T-helper 2 cell treated with Interferon-gamma antibody and Interleukin-4, amounts not matched to agents 100 ng/mL and 5 ng/mL, for 36 hours (primary cell): Measurements from ENCODE around the gene CHD3. TPM values are rescaled to one million over a fixed set of nuclear protein-coding genes. Genes with fewer than 3 reads are reported as not detected.

ENCODE experiments used
- intact Hi-C: fragments of 100-400 bp; cut with micrococcal nuclease; formaldehyde crosslinking; loops from one replicate; pipeline ENCODE4 v1.15.1; 2023
- total RNA-seq: library from RNA; stranded (reverse); gene quantifications from 2 replicates; pipeline ENCODE4 v1.2.3, GENCODE V29; 2022

Gene CHD3
- total RNA-seq, 1 donor from 2014 or later: 212 TPM

DNA sequence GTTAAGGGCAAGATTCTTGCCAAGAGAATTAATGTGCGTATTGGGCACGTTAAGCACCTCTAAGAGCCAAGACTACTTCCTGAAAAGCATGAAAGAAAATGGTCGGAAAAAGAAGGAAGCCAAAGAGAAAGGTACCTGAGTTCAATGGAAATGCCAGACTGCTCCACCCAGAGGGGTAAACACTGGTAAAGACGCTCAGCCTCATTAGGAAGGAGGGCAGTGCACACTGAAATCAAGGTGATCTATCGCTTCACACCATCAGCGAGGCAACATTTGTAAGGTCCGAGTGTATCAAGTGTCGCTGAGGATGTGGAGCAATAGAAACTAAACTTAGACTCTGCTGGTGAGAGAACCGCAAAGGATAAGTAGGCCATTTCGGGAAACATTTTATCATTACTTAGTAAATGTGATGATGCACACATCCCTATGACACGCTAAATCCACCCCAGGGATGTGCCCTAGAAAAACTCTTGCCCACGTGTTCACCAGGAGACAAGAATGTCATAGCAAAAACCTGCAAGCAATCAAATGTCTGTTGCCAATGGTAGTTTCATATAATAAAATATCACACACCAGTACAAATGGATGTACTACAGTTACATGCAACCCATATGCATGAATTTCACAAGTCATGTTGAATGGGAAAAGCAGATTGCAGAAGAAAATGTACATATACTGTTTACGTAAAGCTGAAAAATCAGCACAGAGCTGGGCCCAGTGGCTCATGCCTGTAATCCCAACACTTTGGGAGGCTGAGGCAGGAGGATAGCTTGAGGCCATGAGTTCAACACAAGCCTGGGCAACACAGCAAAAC, 67.0 kb downstream of the CHD3 start:
- intact Hi-C loops: no loop called here

- intact Hi-C loops: no loop called here
These were observed 67.8 kb downstream of the CHD3 start for GRCh38 chr17:7956228-7956965.

- intact Hi-C loops: no loop called here
These were observed 71.1 kb downstream of the CHD3 start for GRCh38 chr17:7959503-7960253.

DNA sequence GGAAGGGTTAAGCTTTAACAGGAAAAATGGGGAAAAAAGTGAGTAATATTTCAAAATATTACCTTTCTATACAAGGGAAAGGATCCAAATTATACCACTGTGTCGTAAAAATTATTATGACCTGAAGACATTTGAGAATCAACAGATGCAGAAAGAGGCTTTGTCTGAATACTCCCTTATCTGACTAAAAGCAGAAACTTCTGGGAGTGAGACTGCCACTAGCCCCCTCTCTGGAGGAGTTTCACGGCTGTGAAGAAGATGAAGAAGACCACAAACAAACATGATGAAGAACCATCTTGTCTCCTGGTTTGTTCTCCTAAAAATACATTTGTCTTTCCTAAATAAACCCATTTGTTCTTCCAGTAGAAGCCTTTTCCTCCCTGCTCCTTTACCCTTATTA, 72.8 kb downstream of the CHD3 start:
- intact Hi-C loops: no loop called here

Other genes with a start within 250 kb of the CHD3 start
- gene ATP1B2, start 237.9 kb upstream of the CHD3 start, total RNA-seq: 0.16 and 0.25 TPM in 2 replicates
- 195 and 207 TPM in 2 replicates for gene TP53, start 201.3 kb upstream of the CHD3 start, total RNA-seq
- 25.9 and 28.9 TPM in 2 replicates for gene WRAP53, start 200.3 kb upstream of the CHD3 start, total RNA-seq
- 0.09 TPM in 1 of 2 replicates, not detected in the other for gene EFNB3, start 183.6 kb upstream of the CHD3 start, total RNA-seq
- not detected in 2 replicates for gene DNAH2, start 171.0 kb upstream of the CHD3 start, total RNA-seq
- 13.8 and 13.9 TPM in 2 replicates for gene KDM6B, start 54.6 kb upstream of the CHD3 start, total RNA-seq
- gene TMEM88, start 33.7 kb upstream of the CHD3 start, total RNA-seq: 0.57 and 0.82 TPM in 2 replicates
- gene NAA38, start 31.2 kb upstream of the CHD3 start, total RNA-seq: 74.9 TPM in 2 replicates
- gene CYB5D1, start 30.8 kb upstream of the CHD3 start, total RNA-seq: 7.3 TPM in 2 replicates
- gene RNF227, start 27.5 kb downstream of the CHD3 start, total RNA-seq: 3.6 TPM in 2 replicates
- gene KCNAB3, start 41.1 kb downstream of the CHD3 start, total RNA-seq: 9.2 and 10.7 TPM in 2 replicates
- 216 and 217 TPM in 2 replicates for gene TRAPPC1, start 43.2 kb downstream of the CHD3 start, total RNA-seq
- 54.4 and 58.1 TPM in 2 replicates for gene CNTROB, start 43.4 kb downstream of the CHD3 start, total RNA-seq
- 0.05 TPM in 1 of 2 replicates, not detected in the other for gene GUCY2D, start 113.8 kb downstream of the CHD3 start, total RNA-seq
- gene ALOX15B, start 150.3 kb downstream of the CHD3 start, total RNA-seq: not detected in 2 replicates
- not detected in 2 replicates for gene ALOX12B, start 198.9 kb downstream of the CHD3 start, total RNA-seq
- not detected in 2 replicates for gene ALOXE3, start 229.7 kb downstream of the CHD3 start, total RNA-seq
- gene HES7, start 235.3 kb downstream of the CHD3 start, total RNA-seq: 0.55 and 0.61 TPM in 2 replicates